GM19463 (cell line): ENCODE measurements around the gene POLR3GL.

ENCODE experiments used
- ATAC-seq: cut with Tn5 transposase; IDR thresholded peaks from one replicate; pipeline ENCODE4 v1.9.1; 2021; ENCODE audit warnings: mild to moderate bottlenecking, moderate library complexity; ENCODE audit not compliant: unreplicated experiment

The POLR3GL gene

GRCh38 chr1:145947551-145947950 is 16.9 kb upstream of the POLR3GL start:
- ATAC-seq, result no peak

- ATAC-seq, result no peak
Observed at GRCh38 chr1:145949219-145949618, 15.3 kb upstream of the POLR3GL start.

- ATAC-seq, result no peak
Observed at GRCh38 chr1:145951526-145951925, 13.0 kb upstream of the POLR3GL start.

- ATAC-seq, result no peak
Observed at GRCh38 chr1:145952903-145953302, 11.6 kb upstream of the POLR3GL start.

GRCh38 chr1:145953861-145954260 is 10.6 kb upstream of the POLR3GL start:
- ATAC-seq, result no peak

GRCh38 chr1:145955436-145955835 is 9.1 kb upstream of the POLR3GL start:
- no peak for ATAC-seq

GRCh38 chr1:145956361-145956760 is 8.1 kb upstream of the POLR3GL start:
- no peak for ATAC-seq

GRCh38 chr1:145956781-145957442 is 7.6 kb upstream of the POLR3GL start:
- ATAC-seq, result no peak

- ATAC-seq, result peak; percentile 87
Observed at GRCh38 chr1:145957443-145958319, 6.8 kb upstream of the POLR3GL start, which contains the start of gene LIX1L. Gene LIX1L (minus strand): TSS chr1:145958017. CDS start chr1:145957927, 90 bp downstream.

GRCh38 chr1:145958734-145959133 is 5.8 kb upstream of the POLR3GL start:
- no peak for ATAC-seq

- ATAC-seq, result no peak
Observed at GRCh38 chr1:145959333-145959732, 5.2 kb upstream of the POLR3GL start.

GRCh38 chr1:145959957-145960467 is 4.5 kb upstream of the POLR3GL start:
- ATAC-seq, result no peak

GRCh38 chr1:145960468-145961108 is 3.9 kb upstream of the POLR3GL start:
- ATAC-seq, result no peak

- no peak for ATAC-seq
Observed at GRCh38 chr1:145961109-145961424, 3.4 kb upstream of the POLR3GL start.

GRCh38 chr1:145961425-145962156 is 2.9 kb upstream of the POLR3GL start:
- ATAC-seq, result no peak

- ATAC-seq, result no peak
Observed at GRCh38 chr1:145962157-145963102, 2.1 kb upstream of the POLR3GL start.

- ATAC-seq, result no peak
Observed at GRCh38 chr1:145963265-145964019, 1.0 kb upstream of the POLR3GL start.

- ATAC-seq, result no peak
Observed at GRCh38 chr1:145965119-145965744, 742 bp downstream of the POLR3GL start.

- ATAC-seq, result no peak
Observed at GRCh38 chr1:145967288-145967687, 2.8 kb downstream of the POLR3GL start.
